ENCODE data around the gene FBXO40. TPM values are rescaled to one million over a fixed set of nuclear protein-coding genes. Genes with fewer than 3 reads are reported as not detected.

Gene FBXO40
- total and polyA plus RNA-seq, 4 donors = 0.05 to 0.08 TPM; not detected in 2

- Histone ChIP-seq H3K9ac (ENCODE audit: low read depth in 1 of 2, low read length in 2 of 2) (peak within 1 kb of the TSS; percentile 85 to 92), H3K36me3 (ENCODE audit: control insufficient read depth in 4 of 4, insufficient read depth in 3 of 4, low read depth in 1 of 4, low read length in 3 of 4) (no peaks in the 10 kb centered on the region), H3K27me3 (ENCODE audit: control insufficient read depth in 4 of 4, insufficient read depth in 4 of 4, low read length in 3 of 4) (no peaks in the 10 kb centered on the region), H3K4me1 (ENCODE audit: control insufficient read depth in 4 of 4, insufficient read depth in 4 of 4, low read length in 3 of 4) (peaks cover 4 to 14% (median 10%) of the 10 kb centered on the region in 4 donors), H3K27ac (ENCODE audit: low read depth in 1 of 2, low read length in 2 of 2) (peak within 1 kb of the TSS; percentile 37 to 69), H3K9me3 (ENCODE audit: control insufficient read depth in 4 of 4, low read length in 3 of 4) (no peaks in the 10 kb centered on the region), H3K4me3 (ENCODE audit: low read depth in 1 of 3, low read length in 3 of 3) (peak within 1 kb of the TSS; percentile 49 to 82 (median 65))
- WGBS = under 1% methylated on average over 42 of the region's 42 CpGs
- TF ChIP-seq MAX (IDR thresholded peaks at IDR 0.05) (peak; percentile 27), CTCF (IDR thresholded peaks at IDR 0.05; ENCODE audit: low read depth, low read length, missing input control) (no peak), GABPA (IDR thresholded peaks at IDR 0.05 in 1 of 2, conservative IDR thresholded peaks at IDR 0.05 in 1 of 2) (peak; percentile 83 to 95), NR2F2 (IDR thresholded peaks at IDR 0.05) (no peak), RXRA (IDR thresholded peaks at IDR 0.05) (peak; percentile 18 to 42), RAD21 (IDR thresholded peaks at IDR 0.05) (peak; percentile 31 to 46), FOXA1 (IDR thresholded peaks at IDR 0.05) (no peak), FOXA2 (IDR thresholded peaks at IDR 0.05) (no peak), ATF3 (IDR thresholded peaks at IDR 0.05) (no peak), EGR1 (IDR thresholded peaks at IDR 0.05; ENCODE audit: low read depth in 2 of 2) (no peak), YY1 (IDR thresholded peaks at IDR 0.05) (peak; percentile 77), HNF4G (IDR thresholded peaks at IDR 0.05) (no peak), ZBTB33 (IDR thresholded peaks at IDR 0.05) (no peak), REST (IDR thresholded peaks at IDR 0.05) (peak; percentile 15), JUND (IDR thresholded peaks at IDR 0.05) (peak in 1 of 2 donors; percentile 58), HNF4A (conservative IDR thresholded peaks at IDR 0.05) (peak; percentile 16 to 54), SP1 (IDR thresholded peaks at IDR 0.05) (peak; percentile 48), TAF1 (conservative IDR thresholded peaks at IDR 0.05) (peak; percentile 43)
- DNase-seq (ENCODE audit: low spot score) = peak; percentile 88
These were observed 47.4 kb upstream of the FBXO40 start, which contains the start of gene POLQ for GRCh38 chr3:121545574-121546455. TSS of gene POLQ (minus strand) at chr3:121545988. CDS start at chr3:121545877, 111 bp downstream.
